Measurements from ENCODE around the gene FLT1. TPM values are rescaled to one million over a fixed set of nuclear protein-coding genes. Genes with fewer than 3 reads are reported as not detected.

FLT1 gene
- polyA plus RNA-seq, 2 of the 4 experiments (the other 2 are of a cell fraction): not detected

GRCh38 chr13:28268800-28269223 lies 226.1 kb downstream of the FLT1 start:
- no peak for FAIRE-seq
- Histone ChIP-seq H3K27ac (no peak overlapping the region), H3K4me2 (no peak overlapping the region), H3K4me1 (no peaks in the 10 kb centered on the region), H3K9me3 (no peaks in the 10 kb centered on the region), H3K4me3 (no peak overlapping the region)
- no peak for DNase-seq (ENCODE audit: low read depth in 1 of 2, low spot score in 1 of 2)
- ATAC-seq: no peak
- CTCF ChIA-PET: no interaction called here
- POLR2A ChIA-PET: no interaction called here
- TF ChIP-seq ZSCAN20 (CRISPR knock-in tag; IDR thresholded peaks at IDR 0.05): no peak
- TF ChIP-seq HDAC2 (IDR thresholded peaks at IDR 0.05): no peak

GRCh38 chr13:28267497-28267896 lies 227.4 kb downstream of the FLT1 start:
- H3K4me1 ChIP-seq: no peaks in the 10 kb centered on the region
- no peak for ATAC-seq
- ChIA-PET POLR2A (no interaction called here), CTCF (no interaction called here)
- H3K4me3 ChIP-seq: no peak overlapping the region
- TF ChIP-seq EHMT2 (IDR thresholded peaks at IDR 0.05; ENCODE audit: low read depth) (no peak), TFCP2L1 (CRISPR knock-in tag; IDR thresholded peaks at IDR 0.05) (no peak), E2F6 (IDR thresholded peaks at IDR 0.05; ENCODE audit: borderline replicate concordance, low read depth) (no peak), POLR2AphosphoS2 (conservative IDR thresholded peaks at IDR 0.05; ENCODE audit: low read length) (no peak), POLR2A (IDR thresholded peaks at IDR 0.05; ENCODE audit: low read length) (no peak), FOSL2 (IDR thresholded peaks at IDR 0.05) (no peak), FOSL2 (CRISPR knock-in tag; IDR thresholded peaks at IDR 0.05) (no peak), TP53 (CRISPR knock-in tag; IDR thresholded peaks at IDR 0.05) (no peak), PHF8 (IDR thresholded peaks at IDR 0.05; ENCODE audit: borderline replicate concordance, low read depth) (no peak), SMC3 (IDR thresholded peaks at IDR 0.05) (no peak), RFX5 (IDR thresholded peaks at IDR 0.05) (no peak), RNF2 (IDR thresholded peaks at IDR 0.05; ENCODE audit: borderline replicate concordance, low read depth) (no peak), HOXB5 (CRISPR knock-in tag; IDR thresholded peaks at IDR 0.05) (no peak), ZSCAN20 (CRISPR knock-in tag; IDR thresholded peaks at IDR 0.05) (no peak), ESRRA (IDR thresholded peaks at IDR 0.05; ENCODE audit: borderline replicate concordance, low read length) (no peak), NR3C1 (IDR thresholded peaks at IDR 0.05) (no peak), HOXB13 (CRISPR knock-in tag; IDR thresholded peaks at IDR 0.05; ENCODE audit: low read depth) (no peak)
- TF ChIP-seq, protein P1, sequence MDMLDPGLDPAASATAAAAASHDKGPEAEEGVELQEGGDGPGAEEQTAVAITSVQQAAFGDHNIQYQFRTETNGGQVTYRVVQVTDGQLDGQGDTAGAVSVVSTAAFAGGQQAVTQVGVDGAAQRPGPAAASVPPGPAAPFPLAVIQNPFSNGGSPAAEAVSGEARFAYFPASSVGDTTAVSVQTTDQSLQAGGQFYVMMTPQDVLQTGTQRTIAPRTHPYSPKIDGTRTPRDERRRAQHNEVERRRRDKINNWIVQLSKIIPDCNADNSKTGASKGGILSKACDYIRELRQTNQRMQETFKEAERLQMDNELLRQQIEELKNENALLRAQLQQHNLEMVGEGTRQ (IDR thresholded peaks at IDR 0.05): no peak
- TF ChIP-seq, protein P2, sequence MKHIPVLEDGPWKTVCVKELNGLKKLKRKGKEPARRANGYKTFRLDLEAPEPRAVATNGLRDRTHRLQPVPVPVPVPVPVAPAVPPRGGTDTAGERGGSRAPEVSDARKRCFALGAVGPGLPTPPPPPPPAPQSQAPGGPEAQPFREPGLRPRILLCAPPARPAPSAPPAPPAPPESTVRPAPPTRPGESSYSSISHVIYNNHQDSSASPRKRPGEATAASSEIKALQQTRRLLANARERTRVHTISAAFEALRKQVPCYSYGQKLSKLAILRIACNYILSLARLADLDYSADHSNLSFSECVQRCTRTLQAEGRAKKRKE (CRISPR knock-in tag; IDR thresholded peaks at IDR 0.05; ENCODE audit: low read depth): no peak
- no peak overlapping the region for H3K4me2 ChIP-seq
- no peak for DNase-seq (ENCODE audit: low read depth in 1 of 2, low spot score in 1 of 2)
- no peak for FAIRE-seq
- 95% methylated on average over 4 of the region's 4 CpGs for WGBS (ENCODE audit: missing lambda C conversion rate)
- H3K27ac ChIP-seq: no peak overlapping the region
- H3K9me3 ChIP-seq: no peaks in the 10 kb centered on the region

DNA sequence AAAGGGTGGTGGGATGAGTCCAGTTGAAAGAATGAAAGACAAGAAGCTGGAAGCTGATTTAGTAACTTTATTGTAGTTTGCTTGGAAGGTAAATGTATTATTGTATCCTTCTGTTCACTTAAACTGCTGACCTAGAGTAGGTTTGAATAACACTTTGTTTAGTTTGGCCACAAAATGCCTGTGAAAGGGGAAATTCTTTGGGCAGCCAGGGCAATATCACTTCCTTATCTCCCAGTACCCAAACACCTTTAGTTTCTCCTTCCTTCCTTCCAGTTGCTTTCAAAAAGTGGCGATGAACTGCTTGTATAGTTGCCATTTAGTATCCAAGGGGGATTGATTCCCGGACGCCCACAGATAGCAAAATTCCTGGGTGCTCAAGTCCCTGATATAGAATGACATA lies 236.5 kb downstream of the FLT1 start:
- Histone ChIP-seq H3K4me1 (no peaks in the 10 kb centered on the region), H3K9me3 (no peaks in the 10 kb centered on the region), H3K27ac (no peak overlapping the region), H3K4me2 (no peak overlapping the region), H3K4me3 (no peak overlapping the region)
- CTCF ChIA-PET: no interaction called here
- WGBS (ENCODE audit: missing lambda C conversion rate): 96% methylated on average over 3 of the region's 3 CpGs
- FAIRE-seq (no peak), ATAC-seq (no peak), DNase-seq (ENCODE audit: low read depth in 1 of 2, low spot score in 1 of 2) (no peak)
- no peak for TF ChIP-seq RCOR1 (IDR thresholded peaks at IDR 0.05; ENCODE audit: low read depth, low read length)
- TF ChIP-seq HDAC2 (IDR thresholded peaks at IDR 0.05): no peak
- TF ChIP-seq EHF (CRISPR knock-in tag; IDR thresholded peaks at IDR 0.05): no peak
- no peak for TF ChIP-seq NPAS2 (CRISPR knock-in tag; IDR thresholded peaks at IDR 0.05; ENCODE audit: borderline replicate concordance)
- POLR2A ChIA-PET: no interaction called here

Data from A549 (cell line).